GM12892 (cell line): ENCODE results near the gene MAGOH.

Source experiments
- POLR2A ChIP-seq: IDR thresholded peaks from 2 replicates; pipeline ENCODE4 v1.6.1; 2011; ENCODE audit warnings: low read depth, low read length, control low read depth
- POLR2AphosphoS5 ChIP-seq: IDR thresholded peaks from 2 replicates; pipeline ENCODE4 v1.6.1; 2011; ENCODE audit warnings: low read depth, low read length, control low read depth

- TF ChIP-seq POLR2A (no peak), POLR2AphosphoS5 (no peak)
Measured at GRCh38 chr1:53210352-53210751, 28.0 kb downstream of the MAGOH start.
